Vagina (tissue), 2 donors: ENCODE data around the gene ZFYVE9.

Experiments used
- CTCF ChIP-seq, 3 experiments: fragments of 450-650 bp in 2 of 3; fragments of 200-600 bp in 1 of 3; sonication (generic) in 1 of 3; IDR thresholded peaks; one replicate each; pipeline ENCODE4 v1.5.1; 2017 to 2019; ENCODE audit warnings: antibody characterized with exemption in 3 of 3, mild to moderate bottlenecking in 2 of 3, moderate library complexity in 2 of 3
- POLR2A ChIP-seq, 2 donors: fragments of 450-650 bp; IDR thresholded peaks; one replicate each; pipeline ENCODE4 v1.6.1; 2017; ENCODE audit warnings: antibody characterized with exemption in 2 of 2, mild to moderate bottlenecking in 2 of 2, moderate library complexity in 2 of 2
- POLR2AphosphoS5 ChIP-seq, 2 donors: sonication (generic); formaldehyde crosslinking; IDR thresholded peaks; one replicate each; pipeline ENCODE4 v1.9.0; 2017; ENCODE audit warnings: antibody characterized with exemption in 2 of 2, mild to moderate bottlenecking in 2 of 2, low read depth in 1 of 2; ENCODE audit not compliant: insufficient read depth in 1 of 2

- TF ChIP-seq POLR2A (IDR thresholded peaks at IDR 0.05) (no peak), CTCF (IDR thresholded peaks at IDR 0.05) (no peak), POLR2AphosphoS5 (IDR thresholded peaks at IDR 0.05; ENCODE audit: insufficient read depth in 1 of 2, low read depth in 1 of 2) (no peak)
Measured at GRCh38 chr1:52225174-52225573, 83.3 kb downstream of the ZFYVE9 start.
